SIG-M5 treated with dmso at 0.1 percent for 504 hours (cell line): ENCODE results near the gene ENTPD1.
"Not testable (repeated sequence)": the region's sequence is repeated elsewhere in the genome, so short reads cannot be mapped to it uniquely, and the experiment has no call there.

Experiments used
- DNase-seq: peaks from one replicate; lab custom pipeline; 2025; ENCODE audit not compliant: unreplicated experiment; lab: John Stamatoyannopoulos, UW

Gene ENTPD1

GRCh38 chr10:95861386-95861785 is 105.4 kb downstream of the ENTPD1 start:
- DNase-seq: no peak

DNA sequence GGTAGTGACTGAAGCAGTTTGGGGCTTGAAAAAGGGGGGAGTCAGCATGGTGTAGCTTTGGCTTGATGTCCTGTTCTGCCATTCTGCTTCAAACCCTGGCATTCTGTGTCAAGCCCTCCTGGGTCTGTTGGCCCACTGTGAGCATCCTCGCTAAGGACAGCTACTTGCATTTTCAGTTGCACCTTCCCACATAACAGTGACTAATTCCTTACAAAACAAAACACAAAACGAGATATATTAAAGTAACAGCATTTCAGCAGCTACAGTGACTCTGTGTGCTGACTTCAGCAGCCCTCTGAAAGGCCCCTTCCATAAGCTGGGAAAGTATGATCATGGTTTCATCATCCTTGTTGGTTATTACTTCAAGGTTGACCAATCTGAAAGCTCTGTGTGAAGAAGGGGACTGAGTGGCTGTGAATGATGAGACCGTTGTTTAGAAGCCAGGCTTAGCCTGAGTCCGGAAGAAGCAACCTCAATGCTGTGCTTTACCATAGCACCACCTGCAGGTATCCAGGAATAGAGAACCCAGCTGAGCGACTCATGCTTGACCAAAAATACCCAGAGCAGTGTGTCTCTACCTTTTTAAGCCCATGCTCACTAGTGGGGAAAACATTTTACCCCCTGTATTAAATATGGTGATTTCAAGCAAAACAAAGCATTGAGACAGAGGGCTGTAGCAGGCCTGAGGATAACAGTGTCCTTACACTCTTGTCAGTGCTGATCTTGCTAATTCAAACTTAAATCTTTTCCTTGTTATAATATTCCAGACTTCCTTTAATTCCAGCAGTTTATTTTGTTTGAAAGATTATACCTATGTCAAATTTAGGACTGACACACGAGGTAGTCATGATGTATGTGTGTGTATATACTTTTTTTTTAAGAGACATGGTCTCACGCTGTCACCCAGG is 109.2 kb downstream of the ENTPD1 start:
- DNase-seq: peak; percentile 86

DNA sequence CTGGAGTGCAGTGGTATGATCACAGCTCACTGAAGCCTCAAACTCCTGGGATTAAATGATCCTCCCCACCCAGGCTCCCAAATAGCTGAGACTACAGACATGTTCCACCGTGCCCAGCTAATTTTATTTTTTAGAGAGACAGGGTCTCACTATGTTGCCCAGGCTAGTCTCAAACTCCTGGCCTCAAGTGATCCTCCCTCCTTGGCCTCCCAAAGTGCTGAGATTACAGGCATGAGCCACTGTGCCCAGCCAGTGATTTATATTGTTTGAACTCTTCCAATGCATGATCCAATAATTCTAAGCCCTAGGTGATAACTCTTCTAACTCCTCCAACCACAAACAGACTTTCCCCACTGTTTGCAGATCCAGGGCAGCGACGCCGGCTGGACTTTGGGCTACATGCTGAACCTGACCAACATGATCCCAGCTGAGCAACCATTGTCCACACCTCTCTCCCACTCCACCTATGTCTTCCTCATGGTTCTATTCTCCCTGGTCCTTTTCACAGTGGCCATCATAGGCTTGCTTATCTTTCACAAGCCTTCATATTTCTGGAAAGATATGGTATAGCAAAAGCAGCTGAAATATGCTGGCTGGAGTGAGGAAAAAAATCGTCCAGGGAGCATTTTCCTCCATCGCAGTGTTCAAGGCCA is 110.0 kb downstream of the ENTPD1 start:
- no peak for DNase-seq

GRCh38 chr10:95866467-95866842 is 110.5 kb downstream of the ENTPD1 start:
- DNase-seq: no peak

GRCh38 chr10:95867866-95868265 is 111.9 kb downstream of the ENTPD1 start:
- DNase-seq: no peak

DNA sequence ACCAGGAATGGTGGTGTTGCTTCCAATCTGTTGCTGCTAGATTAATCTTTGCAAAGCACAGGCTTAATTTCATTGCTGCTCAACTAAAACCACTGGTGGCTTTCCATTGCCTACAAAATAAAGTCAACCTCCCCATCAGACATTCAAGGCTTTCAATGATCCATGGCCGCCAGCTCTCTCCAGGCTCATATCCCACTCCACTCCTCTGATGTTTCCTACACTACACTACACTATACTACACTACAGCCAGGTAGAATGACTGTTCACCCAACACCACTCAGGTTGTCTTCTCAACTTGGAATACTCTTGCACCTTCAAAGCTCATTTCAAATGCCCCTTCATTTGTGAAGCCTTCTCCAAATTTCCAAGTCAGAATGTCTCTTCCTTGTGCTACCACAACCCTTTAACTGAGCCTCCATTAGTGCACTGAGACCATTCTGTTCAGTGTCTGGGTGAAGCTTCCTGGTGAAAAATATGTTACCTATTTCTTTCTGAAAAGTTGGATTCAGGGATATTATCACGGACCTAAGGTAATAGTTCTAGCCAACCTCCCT is 116.3 kb downstream of the ENTPD1 start:
- DNase-seq: no peak

DNA sequence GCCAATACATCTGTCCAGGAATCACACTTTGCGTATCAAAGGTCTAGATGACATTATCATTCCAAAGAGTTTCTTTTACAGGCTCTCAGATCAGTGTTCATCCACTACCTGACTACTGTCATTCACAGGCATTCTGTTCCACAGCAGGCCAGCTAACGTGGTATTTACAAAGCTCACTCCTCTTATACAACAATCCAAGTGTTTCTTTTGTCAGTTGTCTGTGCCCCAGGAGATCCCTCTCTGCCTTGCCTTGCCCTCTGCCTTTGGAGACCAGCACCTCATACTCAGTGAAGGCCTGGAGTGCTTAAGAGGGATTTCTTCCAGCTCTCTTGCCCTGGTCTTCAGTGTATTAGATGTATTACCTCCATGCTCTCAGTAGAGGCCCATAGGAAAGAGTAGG is 117.2 kb downstream of the ENTPD1 start:
- no peak for DNase-seq

DNA sequence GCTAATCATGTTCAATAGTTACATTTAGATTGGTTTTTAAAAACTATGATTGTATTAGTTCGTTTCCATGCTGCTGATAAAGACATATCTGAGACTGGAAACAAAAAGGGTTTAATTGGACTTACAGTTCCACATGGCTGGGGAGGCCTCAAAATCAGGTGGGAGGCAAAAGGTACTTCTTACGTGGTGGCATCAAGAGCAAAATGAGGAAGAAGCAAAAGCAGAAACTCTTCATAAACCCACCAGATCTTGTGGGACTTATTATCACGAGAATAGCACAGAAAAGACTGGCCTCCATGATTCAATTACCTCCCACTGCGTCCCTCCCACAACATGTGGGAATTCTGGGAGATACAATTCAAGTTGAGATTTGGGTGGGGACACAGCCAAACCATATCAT is 117.7 kb downstream of the ENTPD1 start:
- no peak for DNase-seq

DNA sequence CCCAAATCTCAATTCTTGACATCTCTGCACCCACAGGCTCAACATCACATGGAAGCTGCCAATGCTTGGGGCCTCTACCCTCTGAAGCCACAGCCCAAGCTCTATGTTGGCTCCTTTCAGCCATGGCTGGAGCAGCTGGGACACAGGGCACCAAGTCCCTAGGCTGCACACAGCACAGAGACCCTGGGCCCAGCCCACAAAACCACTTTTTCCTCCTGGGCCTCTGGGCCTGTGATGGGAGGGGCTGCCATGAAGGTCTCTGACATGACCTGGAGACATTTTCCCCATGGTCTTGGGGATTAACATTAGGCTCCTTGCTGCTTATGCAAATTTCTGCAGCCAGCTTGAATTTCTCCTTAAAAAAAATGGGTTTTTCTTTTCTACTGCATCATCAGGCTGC is 118.8 kb downstream of the ENTPD1 start:
- not testable (repeated sequence) for DNase-seq

DNA sequence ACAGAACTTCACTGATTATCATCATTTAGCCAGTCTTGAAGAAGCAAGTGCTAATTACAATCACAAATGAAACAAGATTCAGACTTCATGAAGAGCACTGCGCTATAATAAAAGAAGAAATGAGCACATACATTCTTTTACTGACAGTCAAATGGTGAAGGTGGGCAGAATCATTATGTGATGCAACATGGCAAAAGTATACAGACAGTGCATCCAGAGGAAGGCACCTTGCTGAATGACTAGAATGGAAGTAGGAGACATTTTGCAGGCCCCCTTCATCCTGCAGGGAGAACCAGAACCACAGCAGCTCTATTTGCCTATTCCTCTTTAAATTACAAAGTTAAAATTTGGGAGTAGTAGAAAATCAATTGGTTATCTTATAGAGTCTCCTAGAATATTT is 120.8 kb downstream of the ENTPD1 start:
- no peak for DNase-seq

GRCh38 chr10:95877881-95878280 is 121.9 kb downstream of the ENTPD1 start:
- DNase-seq: no peak

DNA sequence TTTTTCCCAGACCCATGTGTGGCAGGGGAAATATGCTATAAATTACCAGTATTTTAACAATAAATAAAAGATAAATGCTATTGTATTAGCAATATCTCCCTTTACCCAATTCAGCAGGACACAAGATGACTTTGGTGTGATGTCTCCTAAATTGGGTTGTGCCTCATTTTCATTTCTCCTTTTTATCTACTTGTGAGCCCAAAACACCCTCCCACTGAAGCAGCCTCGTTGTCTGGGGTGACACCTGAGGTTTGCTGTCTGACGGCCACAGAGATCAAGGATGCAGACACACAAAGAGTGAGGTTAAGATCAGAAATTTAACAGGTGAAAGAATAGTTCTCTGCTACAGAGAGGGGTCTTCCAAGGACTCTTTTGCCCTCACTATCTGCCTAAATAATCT is 124.7 kb downstream of the ENTPD1 start:
- no peak for DNase-seq

GRCh38 chr10:95881316-95881715 is 125.4 kb downstream of the ENTPD1 start:
- DNase-seq: no peak

- no peak for DNase-seq
Measured at GRCh38 chr10:95889830-95890229, 133.9 kb downstream of the ENTPD1 start.

DNA sequence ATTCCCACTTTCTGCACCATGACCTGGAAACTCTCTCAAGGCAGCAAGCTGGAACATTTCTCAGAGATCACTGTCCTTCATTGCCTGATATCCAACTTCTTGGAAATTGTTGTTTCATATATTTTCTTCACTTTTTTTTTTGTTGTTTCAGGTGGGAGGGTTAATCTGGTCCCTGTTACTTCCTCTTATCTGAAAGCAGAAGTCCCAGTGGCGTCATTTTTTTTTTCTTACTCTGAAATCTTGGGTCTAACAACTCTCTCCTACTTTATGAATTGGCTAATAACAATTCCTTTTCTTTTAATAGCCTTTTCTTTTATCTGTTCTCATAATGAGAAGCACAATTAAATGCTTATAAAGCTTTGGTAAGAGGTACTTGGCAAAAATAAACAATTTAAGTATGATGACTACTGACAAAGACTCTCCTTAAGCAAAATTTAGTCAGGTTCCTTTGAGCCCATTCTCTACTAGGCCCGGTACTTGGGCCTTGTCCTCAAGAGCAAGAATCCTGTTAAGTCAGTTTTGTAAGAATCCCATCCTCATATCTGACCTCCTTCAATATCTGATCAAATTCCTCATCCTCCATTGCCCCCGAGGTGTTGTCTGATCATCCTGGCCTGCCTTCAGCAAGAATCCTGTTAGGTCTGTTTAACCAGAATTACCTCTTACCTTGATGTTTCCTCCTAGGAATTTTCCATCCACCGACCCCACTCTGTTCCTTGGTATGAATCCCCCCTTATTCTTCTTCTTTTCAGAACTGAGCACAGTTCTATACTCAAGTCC is 140.3 kb downstream of the ENTPD1 start:
- DNase-seq: peak; percentile 11

DNA sequence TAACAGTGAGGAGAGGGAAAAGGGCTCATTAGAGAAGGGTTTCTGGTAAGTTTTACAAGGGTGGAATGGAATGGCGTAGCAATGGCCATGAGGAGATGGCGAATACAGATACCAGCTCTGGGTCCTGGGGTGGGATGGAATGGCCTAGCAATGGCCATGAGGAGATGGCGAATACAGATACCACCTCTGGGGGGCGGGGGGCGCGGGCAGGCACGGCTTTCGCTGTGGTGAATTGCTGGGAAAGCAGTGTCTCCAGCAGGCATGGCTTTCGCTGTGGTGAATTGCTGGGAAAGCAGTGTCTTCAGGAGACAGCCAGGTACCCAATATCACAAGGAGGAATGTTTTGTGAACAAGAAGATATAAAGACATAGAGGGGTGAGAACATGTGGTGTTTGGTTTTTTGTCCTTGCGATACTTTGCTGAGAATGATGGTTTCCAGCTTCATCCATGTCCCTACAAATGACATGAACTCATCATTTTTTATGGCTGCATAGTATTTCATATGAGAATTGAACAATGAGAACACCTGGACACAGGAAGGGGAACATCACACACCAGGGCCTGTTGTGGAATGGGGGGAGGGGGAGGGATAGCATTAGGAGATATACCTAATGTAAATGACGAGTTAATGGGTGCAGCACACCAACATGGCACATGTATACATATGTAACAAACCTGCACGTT is 150.1 kb downstream of the ENTPD1 start:
- not testable (repeated sequence) for DNase-seq

DNA sequence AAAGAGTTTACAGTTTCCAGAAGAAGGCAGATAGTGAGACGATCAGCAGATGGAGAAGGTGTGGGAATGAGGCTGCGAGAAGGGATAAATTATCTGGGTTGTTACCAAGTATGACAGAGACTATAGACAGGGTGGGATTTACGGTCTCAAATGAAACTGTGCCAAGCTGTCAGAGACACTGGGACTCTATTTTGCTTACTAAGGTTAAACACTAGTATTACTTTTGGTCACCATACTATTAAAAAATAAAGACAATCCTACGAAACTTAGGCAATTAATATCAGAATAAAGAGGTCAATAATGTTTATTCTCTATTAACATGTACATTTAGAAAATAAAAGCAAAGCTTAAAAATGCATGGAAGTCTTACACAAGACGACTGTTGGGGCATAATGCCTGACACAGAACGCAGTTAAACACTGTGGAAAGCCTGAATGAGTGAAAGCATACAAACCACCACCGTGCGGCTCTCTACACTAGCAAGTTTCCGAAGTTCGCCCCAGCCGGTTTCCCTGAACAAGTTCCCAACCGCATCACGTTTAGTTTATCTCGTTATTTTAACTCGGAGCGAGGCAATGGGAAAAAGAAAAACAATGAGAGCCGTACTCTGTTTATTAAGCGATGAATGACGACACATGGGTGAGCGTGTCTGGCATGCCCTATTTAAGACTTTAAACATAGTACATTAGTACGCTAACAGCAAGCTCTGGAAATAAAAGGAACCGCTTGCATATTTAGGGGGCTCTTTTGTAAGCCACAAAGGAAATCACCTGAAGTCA is 150.9 kb downstream of the ENTPD1 start:
- DNase-seq: peak; percentile 62

DNA sequence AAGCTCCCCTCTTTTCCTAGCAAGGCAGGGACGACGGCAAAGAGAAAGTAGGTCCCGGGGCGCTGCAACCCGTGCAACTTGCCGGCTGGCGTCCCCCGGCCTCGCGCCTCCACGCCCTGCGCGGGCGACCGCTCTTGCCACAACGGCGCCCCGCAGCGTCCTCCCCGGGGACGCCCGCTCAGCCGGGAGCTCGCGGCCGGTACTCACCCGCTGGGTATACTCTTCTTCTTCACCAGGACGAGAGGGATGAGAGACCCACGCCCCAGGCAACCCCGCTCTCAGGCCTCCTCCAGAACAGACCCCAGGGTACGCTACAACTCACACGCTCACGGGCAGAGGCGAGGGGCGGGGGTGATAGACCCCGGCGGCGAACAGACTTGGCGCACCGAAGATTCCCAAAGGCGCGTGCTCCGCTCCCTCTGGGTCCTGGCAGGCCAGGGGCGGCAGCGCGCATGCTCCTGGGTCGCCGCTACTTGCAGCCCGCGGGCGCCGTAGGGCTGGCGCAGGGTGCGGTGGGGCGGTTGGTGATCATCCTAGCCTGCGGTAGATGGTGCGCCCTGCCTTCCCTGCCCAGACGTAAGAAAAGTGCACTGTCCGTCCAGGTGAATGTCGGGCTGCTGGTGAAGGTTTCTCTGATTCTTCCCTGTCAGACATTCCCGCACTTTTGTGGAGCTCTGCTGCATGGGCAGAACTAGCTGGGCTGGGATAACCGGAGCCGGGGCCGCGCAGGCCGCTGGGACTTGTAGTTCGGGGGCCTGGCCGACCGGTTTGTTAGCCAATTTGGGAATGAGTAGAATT is 151.7 kb downstream of the ENTPD1 start, which contains the start of gene CC2D2B:
TSS of gene CC2D2B (plus strand) at position 520 of the 798 bp plus-strand sequence. CDS start 3,349 bp downstream, outside the sequence.
- DNase-seq: peak; percentile 56

- DNase-seq: no peak
Measured at GRCh38 chr10:95908450-95908849, 152.5 kb downstream of the ENTPD1 start.
